ENCODE measurements around the gene UBASH3B.

UBASH3B gene

DNA sequence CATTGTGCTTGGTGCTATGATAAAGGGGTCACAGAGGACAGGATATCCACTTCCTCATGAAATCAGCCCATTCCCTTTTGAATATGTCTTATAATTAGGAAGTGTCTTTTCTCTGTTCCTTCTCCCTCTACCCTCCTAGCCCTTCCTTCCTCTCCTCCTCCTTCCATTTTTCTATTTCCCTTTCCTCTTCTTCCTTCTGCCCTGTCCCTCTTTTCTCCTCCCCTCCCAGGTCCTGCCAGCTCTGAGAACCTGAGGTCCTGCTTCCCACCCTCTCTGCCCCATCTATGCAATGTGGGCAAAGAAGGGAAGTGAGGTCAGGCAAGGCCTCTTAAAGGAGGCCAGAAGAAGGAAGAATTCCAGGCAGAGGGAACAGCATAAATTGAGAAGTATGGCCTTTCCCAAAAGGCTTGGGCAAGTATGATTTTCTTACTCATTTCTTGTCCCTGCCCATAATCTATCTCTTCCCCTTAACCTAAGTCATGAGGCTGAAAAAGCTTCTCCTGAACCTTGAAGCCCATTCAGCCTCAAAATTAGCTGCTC, 7.7 kb upstream of the UBASH3B start:
- no peak for DNase-seq (ENCODE audit: low read depth in 2 of 2)

DNA sequence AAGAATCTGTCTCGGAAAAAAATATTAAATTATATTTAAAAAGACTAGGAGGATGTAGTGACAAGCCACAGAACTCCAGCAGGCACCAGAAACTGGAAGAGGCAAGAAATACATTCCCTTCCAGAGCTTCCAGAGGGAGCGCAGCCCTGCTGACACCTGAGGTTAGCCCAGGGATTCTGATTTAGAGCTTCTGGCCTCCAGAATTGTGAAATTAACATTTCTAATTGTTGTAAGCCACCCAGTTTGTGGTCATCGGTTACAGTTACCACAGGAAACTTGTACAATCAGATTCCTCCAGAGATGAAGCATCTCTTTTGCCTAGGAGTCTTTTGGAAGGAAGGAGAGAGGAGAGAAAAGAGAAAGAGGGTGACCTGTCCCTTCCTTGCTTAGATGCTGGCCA, 6.4 kb upstream of the UBASH3B start:
- DNase-seq (ENCODE audit: low read depth in 2 of 2) = no peak

DNA sequence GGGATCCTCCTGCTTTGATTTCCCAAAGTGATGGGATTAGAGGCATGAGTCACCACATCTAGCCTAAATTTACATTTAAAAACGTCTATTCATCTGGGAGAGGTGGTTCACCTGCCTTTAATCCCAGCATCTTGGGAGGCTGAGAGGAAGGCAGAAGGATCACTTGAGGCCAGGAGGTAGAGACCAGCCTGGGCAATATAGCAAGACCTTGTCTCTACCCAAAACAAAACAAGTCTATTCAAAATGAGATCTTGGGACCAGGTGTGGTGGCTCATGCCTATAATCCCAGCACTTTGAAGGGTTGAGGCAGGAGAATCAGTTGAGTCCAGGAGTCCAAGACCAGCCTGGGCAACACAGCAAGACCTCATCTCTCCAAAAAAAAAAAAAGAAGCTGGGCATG, 4.9 kb upstream of the UBASH3B start:
- no peak for DNase-seq (ENCODE audit: low read depth in 2 of 2)

DNA sequence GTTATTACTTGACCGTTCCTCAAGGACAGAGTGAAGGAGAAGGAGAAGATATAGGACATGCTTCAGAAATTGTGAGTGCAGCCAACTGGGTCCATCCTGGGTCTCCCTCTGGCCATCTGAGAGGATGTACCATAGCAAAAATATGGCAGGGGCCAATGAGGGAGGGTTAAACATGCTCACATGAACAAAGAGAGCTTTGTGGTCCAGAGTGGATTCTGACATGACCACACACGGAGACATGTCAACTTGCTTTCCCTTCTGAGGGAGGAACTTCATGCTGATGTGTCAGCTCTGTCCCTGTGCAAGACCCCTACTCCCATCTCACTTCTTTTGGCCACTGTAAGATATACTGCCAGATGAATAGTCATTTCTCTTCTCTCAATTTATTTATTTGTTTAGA, 3.0 kb upstream of the UBASH3B start:
- no peak for DNase-seq (ENCODE audit: low read depth in 2 of 2)

DNA sequence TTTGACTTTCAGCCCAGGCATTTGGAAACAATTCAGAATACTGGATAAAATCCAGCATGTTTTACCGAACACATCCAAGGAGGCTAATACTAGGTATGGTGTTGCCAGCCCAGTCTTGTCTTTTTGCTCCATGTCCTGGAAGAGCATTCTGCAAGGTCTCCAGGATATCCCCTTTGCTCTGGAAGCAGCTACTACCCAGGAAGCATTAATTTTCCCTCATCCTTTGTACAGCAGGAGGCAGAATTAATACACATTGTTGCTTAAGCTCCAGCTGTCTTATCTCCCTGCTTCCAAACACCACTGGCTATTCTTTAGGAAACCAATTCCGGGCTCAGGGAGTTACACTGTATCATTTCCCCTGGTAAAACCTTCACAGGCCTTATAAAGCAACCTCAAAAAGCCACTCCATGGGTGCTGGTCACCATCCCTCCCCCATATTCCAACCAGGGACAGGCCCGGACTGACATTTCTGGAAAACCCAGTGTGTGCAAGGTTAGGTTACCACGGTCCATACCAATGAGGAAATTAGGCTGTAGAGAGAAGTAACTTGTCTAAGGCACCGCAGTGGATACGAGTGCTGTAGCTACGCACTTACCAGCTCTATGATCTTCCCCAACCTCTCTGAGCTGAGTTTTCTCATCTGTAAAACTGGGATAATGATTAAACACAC, 1.5 kb upstream of the UBASH3B start:
- no peak for DNase-seq (ENCODE audit: low read depth in 2 of 2)

DNA sequence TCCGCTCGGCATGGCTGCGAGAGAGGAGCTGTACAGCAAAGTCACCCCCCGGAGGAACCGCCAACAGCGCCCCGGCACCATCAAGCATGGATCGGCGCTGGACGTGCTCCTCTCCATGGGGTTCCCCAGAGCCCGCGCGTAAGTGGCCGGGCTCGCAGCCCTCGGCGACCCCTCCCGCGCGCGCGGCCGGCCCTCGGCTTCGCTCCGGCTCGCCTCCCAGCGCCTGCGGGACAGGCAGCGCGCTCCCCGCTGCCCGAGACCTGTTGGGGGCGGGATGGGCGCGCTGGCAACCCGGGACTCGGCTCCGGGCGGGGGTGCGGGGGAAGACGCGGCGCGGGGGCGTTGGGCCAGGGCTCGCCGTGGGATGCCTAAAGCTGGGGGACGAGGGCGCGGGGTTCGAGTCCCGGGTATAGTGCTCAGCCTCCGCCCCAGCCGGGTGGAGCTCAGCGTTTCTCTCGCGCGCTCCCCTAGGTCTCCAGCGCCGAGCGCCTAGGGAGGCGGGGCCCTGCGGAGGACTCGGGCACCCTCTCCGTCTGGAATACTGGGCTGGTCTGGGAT, 630 bp downstream of the UBASH3B start:
- DNase-seq (ENCODE audit: low read depth in 2 of 2) = peak in 1 of 2 donors; percentile 45

DNA sequence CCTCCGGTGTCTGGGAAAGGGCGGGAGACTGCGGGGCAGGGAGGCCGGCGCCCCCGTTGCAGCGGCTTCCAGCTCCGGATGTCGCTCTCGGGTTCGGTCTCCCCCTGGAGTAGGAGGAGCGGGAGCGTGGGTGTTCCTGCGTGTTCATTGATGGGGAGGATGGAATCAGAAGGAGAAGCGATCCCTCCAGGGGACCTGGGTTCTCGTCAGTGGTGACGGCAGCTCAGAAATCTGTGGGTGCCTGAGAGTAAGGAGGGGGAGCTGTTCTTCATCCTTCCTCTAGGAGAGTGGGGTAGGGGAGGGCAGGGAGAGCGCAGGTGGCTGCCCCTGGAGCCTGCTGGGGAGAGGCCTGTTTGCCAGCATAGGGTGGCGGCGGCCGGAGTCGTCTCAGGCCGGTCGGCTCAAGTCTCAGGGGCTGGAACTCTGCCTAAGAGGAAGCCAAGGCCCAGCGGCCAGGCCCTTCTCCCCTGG, 1.1 kb downstream of the UBASH3B start:
- DNase-seq (ENCODE audit: low read depth in 2 of 2) = peak; percentile 7 to 20

DNA sequence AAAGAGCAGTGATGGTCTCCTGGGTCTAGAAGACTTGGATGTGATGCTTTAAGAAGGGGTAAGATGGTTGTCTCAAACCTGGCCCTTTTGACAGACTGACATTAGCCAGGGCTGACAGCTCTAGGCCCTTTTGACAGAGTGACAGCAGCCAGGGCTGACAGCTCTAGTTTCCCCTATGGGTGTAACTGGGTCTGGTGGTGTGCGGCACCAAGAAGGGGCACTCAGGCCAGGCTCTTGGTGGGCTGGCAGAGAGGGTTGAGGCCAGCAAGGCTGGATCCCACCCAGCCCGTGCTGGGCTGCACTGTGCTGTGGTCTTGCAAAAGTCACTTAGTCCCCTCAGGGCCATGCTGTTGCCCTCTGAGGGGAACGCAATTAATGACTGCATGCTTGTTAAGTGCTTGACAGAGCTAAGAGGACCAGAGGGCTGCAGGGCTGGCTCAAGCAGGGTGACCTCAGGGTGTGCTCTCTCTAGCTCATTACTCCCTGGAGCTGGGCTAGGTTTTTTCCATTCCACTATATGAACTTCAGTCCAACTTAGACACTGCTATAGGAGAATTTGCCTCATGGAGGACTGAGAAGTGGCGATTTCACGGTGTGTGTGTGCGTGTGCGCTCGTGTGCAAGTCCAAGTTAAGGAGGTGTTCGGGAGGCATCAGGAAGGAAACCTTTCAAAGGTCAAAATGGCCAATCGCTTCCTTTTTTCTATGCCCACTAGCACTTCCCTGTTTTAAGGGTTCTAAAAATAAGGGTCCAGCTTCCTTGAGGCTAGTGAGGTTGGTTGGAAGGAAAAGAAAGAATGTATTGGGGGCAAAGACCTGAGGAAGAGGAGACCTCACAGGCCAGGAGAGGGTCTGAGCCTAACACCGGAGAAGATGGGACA, 4.4 kb downstream of the UBASH3B start:
- DNase-seq (ENCODE audit: low read depth in 2 of 2) = no peak

DNA sequence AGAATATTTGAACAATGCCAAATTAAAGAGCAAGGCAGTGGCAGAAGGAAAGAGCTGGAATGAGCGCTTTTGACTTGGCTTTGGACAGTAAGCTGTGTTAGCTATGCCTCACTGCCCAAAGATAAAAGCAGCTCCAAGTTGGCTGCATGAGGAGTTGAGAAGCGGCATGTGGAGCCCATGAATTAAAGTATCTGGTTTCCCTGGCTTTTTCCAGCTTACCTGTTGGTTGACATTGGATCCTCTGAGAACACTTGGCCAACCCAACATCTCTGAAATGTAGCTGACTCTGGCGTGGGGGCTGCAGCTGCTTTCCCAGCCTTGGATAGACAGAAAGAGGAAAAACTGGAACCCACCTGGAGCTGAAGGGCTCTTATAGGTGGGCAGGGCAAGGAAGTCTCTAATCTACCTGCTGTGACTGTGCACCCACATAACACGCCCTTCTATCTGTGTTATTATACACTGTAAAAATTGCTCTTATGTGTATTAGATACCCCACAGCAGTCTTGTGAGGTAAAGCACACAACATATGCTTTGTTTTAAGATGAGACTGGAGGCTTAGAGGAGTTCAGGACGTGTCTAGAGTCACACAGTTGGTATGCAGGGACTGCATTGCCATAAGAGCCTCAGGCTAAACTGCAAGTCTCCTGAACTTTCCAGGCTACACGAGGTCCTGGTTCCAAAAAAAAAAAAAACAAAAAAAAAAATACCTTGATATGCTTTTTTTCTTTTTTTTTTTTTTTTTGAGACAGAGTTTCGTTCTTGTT, 5.8 kb downstream of the UBASH3B start:
- no peak for DNase-seq (ENCODE audit: low read depth in 2 of 2)

DNA sequence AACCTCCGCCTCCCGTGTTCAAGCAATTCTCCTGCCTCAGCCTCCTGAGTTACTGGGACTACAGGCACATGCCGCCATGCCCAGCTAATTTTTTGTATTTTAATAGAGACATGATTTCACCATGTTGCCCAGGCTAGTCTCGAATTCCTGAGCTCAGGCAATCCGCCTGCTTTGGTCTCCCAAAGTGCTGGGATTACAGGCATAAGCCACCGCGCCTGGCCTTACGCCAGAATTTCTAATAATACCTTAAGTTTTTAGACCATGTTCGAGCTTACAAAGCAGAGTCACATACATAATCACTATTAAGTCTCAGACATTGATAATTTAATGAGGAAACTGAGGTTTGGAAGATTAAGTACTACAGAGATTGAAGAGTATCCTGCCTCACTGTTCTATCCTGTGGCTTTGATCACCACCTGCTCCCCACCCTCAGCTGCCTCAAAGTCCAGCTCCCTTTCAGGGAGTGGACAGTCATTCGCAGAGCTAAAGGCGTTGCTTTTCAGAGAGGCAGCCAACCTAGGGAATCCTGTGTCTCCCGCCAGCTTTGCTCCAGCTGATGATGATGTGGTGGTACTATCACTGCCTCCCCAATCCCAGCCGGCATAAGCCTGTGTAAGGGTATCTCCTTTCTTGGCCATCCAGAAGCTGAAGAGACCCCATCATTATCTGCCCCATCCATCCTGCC, 7.7 kb downstream of the UBASH3B start:
- no peak for DNase-seq (ENCODE audit: low read depth in 2 of 2)

DNA sequence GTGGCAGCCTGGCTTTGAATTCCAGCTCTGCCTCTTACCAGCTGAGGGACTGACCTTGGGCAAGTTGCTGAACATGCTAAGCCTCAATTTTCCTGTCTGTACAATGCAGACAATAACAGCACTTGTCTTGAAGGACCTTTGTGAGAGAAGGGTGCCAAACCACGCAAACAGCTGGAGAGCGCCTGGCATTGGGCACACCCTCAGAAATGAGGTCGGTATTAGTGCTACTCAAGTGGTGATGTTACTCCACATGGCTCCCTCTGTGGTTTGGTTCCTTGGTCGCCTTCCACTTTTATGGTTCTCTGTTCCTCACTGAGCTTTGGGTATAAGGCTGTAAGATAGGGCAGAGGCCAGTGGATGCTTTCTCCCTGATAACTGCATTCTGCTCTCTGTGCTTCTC, 8.2 kb downstream of the UBASH3B start:
- DNase-seq (ENCODE audit: low read depth in 2 of 2) = no peak

DNA sequence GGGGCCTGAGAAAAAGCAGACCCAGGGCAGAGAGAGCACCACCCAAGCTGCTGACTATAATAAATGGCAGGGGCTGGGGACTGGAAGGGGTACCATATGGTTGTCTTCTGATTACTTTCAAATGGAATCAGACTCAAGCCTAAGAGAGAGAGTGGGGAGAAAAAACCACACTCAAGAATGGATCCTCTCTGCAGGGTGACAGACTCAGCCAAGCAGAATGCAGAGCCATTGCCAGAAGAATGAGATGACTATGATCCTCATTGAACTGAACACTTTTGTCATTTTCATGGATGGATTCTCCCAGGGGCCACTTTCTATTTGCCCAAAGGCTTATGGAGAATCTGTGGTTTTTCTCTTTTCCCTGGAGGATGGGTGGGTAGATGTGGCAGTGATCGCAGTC, 8.7 kb downstream of the UBASH3B start:
- DNase-seq (ENCODE audit: low read depth in 2 of 2) = no peak

DNA sequence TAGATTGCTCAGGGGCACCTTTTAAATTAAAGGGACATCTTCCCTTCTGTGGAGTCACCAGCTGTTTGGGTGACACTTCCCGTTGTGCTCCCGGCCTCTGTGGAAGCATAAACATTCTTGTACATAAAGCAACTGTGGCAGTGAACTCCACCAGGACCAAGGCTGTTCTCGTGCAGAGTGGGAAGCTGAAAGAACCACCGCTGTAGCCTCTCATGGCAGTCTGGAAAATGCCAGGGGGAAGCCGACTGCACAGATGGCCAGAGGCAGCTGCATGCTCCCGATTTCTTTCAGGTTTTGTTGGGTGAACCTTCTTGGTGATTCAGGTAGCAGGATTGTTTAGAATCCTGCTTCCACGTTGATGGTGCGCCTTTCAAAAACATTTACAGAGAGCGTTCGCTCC, 10.3 kb downstream of the UBASH3B start:
- no peak for DNase-seq (ENCODE audit: low read depth in 2 of 2)

DNA sequence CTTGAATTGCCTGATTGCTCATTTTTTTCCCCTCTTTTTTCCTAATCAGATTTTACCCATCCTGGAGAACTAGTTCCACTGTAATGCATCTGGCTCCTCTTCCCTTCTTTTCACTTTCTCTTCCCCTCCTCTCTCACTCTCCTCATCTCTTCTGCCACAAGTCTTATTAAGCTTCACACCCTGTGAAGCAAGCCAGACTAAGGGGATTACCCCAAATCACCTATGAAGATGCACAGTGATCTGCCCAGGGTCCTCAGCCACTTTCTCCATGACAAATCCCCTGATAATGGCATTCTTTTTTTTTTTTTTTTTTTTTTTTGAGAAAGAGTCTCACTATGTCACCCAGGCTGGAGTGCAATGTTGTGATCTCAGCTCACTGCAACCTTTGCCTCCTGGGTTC, 11.2 kb downstream of the UBASH3B start:
- no peak for DNase-seq (ENCODE audit: low read depth in 2 of 2)

DNA sequence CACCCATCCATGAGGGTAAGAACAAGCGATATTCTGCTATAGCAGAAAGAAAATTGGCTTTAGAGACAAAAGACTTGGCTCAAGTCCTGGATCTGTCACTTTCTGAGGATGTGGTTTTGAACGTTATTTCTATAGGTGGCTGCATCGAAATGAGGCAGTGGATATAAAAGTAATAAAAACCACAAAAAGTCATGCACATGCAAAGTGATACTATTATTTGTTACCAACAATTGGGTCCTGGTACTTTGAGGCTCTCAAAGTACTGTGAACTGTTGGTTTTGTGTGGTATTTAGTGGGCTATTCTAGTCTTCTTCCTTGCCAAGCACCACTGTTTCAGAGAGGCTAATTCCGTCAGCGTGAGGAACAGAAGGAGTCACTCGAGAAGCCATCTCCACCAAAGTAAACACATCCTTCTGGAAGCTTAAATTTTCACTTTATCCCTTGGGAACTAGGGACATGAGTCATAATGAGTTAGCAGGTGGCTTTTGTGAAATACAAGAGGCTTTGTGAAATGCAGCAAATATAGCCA, 13.1 kb downstream of the UBASH3B start:
- DNase-seq (ENCODE audit: low read depth in 2 of 2) = no peak

DNA sequence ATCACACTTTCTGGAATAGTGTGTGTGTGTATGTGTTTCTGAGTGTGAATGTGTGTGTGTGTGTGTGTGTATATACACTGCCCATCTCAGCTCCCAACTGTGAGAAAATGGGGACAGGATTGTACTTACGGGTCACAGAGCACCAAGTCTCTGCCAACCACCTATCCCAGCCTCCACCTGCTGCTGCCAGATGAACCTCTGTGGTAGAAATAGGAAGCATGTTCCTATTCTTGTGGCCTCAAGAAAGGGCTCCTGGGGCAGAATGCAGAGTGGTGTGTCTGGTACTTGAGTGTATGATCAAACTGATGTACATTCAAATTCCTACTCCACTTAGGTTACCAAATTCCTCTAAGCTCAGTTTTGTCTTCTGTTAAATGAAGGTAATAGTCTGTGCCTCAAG, 14.6 kb downstream of the UBASH3B start:
- no peak for DNase-seq (ENCODE audit: low read depth in 2 of 2)

DNA sequence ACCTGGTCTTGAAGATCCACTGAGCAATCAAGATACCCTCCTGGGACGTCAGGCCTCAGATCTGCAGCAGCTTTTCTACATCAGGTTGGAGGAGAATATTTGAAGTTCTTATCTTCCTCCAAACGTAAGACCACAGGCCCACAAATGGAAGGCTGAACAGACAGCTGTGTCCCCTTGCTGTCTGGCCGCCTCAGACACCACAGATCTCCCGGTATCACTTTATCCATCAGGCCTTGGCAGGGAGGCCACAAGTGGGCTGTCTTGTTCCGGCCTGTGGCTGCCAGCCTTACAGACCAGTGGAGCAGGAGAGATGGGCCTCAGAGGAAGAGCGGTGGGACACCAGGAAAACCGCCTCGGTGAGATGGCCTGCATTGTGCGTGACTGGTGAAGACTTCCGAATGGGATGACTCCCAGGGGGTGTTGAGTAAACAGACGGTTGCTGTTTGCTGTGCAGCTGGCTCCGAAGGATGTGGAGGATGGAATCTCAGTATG, 15.9 kb downstream of the UBASH3B start:
- no peak for DNase-seq (ENCODE audit: low read depth in 2 of 2)

DNA sequence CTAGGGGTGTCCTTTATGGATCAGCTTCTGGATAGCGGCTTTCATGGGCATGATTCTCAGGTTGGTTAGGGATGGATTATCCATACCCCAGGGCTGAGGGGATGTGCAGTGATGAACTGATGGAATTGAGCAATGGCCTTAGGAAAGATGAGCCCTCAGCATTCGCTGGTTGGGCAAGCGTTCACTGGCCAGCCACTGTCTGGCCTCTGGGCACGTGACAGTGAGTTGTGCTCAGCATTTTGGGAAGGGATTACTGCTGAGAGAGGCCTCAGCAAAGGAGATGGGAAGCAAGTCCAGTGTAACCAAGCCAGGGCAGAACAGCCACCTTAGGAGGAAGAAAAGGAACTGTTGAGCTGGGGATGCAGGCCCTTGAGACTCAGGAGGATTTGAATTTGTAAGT, 17.4 kb downstream of the UBASH3B start:
- no peak for DNase-seq (ENCODE audit: low read depth in 2 of 2)

DNA sequence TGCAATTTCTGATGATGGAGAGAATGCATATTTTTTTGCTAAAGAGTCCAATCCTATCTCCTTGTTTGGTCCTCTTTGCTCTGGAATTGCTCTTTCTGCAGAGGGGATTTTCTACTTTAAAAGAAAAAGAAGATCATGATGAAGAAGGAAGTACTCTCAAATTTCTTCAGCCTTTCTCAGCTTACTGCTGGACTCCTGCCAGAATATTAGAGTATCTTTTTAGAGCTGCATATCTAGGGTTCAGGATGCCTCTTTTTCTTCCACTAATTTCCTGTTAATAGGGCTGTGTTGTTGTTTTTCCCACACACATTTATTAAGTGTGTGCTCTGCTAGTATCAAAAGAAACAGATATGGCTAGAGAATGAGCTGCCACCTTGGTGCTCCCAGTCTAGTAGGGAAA, 18.2 kb downstream of the UBASH3B start:
- no peak for DNase-seq (ENCODE audit: low read depth in 2 of 2)

DNA sequence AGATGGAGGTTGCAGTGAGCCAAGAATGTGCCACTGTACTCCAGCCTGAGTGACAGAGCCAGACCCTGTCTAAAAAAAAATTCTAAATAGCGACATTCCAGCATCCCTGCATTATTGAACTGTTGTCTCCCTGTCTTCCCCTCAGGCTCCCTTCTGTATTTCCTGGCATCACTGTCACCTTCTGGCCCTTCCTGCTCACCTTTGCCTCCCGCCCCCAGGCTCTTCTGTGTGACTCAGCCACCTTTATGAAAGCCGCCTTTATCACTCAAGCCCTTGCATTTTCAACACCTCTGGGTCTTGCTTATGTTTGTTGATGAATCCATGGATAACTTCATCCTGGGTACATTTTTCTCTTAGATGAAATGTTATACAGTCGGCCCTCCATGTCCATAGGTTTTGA, 21.1 kb downstream of the UBASH3B start:
- no peak for DNase-seq (ENCODE audit: low read depth in 2 of 2)

DNA sequence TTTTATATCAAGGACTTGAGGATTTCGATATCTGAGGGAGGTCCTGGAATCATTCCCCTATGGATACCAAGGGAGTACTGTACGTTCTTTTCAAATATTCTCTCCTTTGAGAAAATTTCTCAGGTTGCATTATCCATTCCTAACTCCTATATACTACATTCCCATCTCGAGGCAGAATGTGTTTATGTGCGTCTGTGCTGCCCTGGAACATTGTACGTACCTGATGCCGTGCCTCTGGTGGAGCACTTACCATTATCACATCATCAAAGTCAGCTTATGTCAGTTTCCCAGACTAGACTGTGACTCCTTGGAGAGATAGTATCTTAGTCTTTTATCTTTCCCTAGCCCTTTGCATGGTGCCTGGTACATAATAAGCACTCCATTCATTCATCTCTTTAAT, 21.7 kb downstream of the UBASH3B start:
- no peak for DNase-seq (ENCODE audit: low read depth in 2 of 2)
